ENCODE measurements around the gene LHPP.

DNA sequence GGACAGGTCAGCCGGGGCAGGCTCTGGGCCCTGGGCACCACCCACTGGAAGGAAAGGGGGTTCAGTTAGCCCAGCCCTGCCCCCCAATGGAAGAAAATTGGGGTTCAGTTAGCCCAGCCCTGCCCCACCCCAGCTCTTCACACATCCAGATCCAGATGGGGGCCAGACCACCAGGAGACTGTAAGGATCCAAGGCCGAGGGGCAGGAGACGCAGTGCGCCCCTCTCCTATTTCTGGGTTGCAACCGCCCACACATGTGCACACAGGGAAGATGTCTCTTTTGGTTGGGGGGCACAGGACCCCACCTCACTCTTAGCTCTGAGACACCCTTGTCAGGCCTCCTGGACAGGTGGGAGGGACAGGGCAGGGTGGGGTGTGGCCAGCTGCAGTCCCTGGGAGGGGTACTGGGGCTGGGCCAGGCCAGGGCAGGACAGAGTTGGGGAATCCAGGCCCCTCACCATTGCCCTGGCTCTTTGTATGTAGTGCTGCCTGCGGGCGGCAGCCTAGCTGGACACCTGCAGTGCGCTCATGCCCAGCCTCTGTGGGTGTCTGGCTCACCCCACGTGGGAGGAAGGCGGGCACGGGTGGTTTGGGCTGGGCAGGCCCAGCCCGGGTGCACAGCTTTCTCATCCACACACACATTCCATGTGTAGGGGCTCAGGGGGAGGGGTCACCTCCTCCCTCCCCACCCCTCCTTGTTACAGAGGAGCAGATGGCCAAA is 141.2 kb downstream of the LHPP start:
- TF ChIP-seq, protein P1, sequence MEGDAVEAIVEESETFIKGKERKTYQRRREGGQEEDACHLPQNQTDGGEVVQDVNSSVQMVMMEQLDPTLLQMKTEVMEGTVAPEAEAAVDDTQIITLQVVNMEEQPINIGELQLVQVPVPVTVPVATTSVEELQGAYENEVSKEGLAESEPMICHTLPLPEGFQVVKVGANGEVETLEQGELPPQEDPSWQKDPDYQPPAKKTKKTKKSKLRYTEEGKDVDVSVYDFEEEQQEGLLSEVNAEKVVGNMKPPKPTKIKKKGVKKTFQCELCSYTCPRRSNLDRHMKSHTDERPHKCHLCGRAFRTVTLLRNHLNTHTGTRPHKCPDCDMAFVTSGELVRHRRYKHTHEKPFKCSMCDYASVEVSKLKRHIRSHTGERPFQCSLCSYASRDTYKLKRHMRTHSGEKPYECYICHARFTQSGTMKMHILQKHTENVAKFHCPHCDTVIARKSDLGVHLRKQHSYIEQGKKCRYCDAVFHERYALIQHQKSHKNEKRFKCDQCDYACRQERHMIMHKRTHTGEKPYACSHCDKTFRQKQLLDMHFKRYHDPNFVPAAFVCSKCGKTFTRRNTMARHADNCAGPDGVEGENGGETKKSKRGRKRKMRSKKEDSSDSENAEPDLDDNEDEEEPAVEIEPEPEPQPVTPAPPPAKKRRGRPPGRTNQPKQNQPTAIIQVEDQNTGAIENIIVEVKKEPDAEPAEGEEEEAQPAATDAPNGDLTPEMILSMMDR (IDR thresholded peaks at IDR 0.05; ENCODE audit: low read depth, low read length, poor library complexity, severe bottlenecking) = no peak
- TF ChIP-seq EZH2phosphoT487 (IDR thresholded peaks at IDR 0.05; ENCODE audit: borderline replicate concordance, low read length) = no peak
